IMR-90 (cell line): ENCODE data around the gene ULK2. TPM values are rescaled to one million over a fixed set of nuclear protein-coding genes. Genes with fewer than 3 reads are reported as not detected.

ENCODE experiments used
- ATAC-seq: fragments of 200-7000 bp; cut with Tn5 transposase; 2 replicates; pipeline ENCODE4 v1.9.1; 2020; ENCODE audit warnings: low read depth, mild to moderate bottlenecking, moderate library complexity
- BruUV-seq: library from RNA; stranded (reverse); fragments of 400-500 nt; replicated peaks from 2 replicates; lab custom pipeline; 2021; lab: Mats Ljungman, UMichigan
- CTCF ChIA-PET: fragments of 300-600 bp; formaldehyde crosslinking; extraction: SDS; loops from one replicate; lab custom pipeline; 2021; ENCODE audit warnings: antibody characterized with exemption; lab: Yijun Ruan, JAX
- POLR2A ChIA-PET: fragments of 300-600 bp; sonication (Branson Sonifier 250); formaldehyde crosslinking; loops from one replicate; lab custom pipeline; 2022; ENCODE audit warnings: antibody characterized with exemption; ENCODE audit not compliant: unreplicated experiment; lab: Charles Lee
- DNase-seq: peaks from one replicate; pipeline ENCODE4 v3.0.0; 2013
- H2AFZ ChIP-seq: replicated peaks from 2 replicates; pipeline ENCODE3; 2013; ENCODE audit warnings: low read length, mild to moderate bottlenecking; ENCODE audit not compliant: poor library complexity
- H2AK5ac ChIP-seq: 2 replicates; pipeline ENCODE4 v1.6.1; 2013; ENCODE audit warnings: low read depth, low read length, inconsistent platforms
- H2AK9ac ChIP-seq: replicated peaks from 2 replicates; pipeline ENCODE3; 2013; ENCODE audit warnings: mild to moderate bottlenecking, low read depth, low read length, moderate library complexity; ENCODE audit not compliant: poor library complexity
- H2BK120ac ChIP-seq: 2 replicates; pipeline ENCODE4 v1.6.1; 2013; ENCODE audit warnings: low read depth, low read length, inconsistent platforms
- H2BK15ac ChIP-seq: 3 replicates; pipeline ENCODE4 v1.6.1; 2013; ENCODE audit warnings: low read depth, low read length, inconsistent platforms
- H2BK20ac ChIP-seq: 2 replicates; pipeline ENCODE4 v1.6.1; 2013; ENCODE audit warnings: low read depth, mild to moderate bottlenecking, inconsistent platforms, low read length, moderate library complexity
- H2BK5ac ChIP-seq: 2 replicates; pipeline ENCODE4 v1.6.1; 2013; ENCODE audit warnings: mild to moderate bottlenecking, low read depth, low read length, inconsistent platforms; ENCODE audit not compliant: poor library complexity, severe bottlenecking
- H3K14ac ChIP-seq: replicated peaks from 2 replicates; pipeline ENCODE4 v1.6.1; 2013; ENCODE audit warnings: low read depth, low read length, inconsistent platforms
- H3K18ac ChIP-seq: 2 replicates; pipeline ENCODE4 v1.6.1; 2013; ENCODE audit warnings: low read depth, low read length, control low read depth
- H3K23ac ChIP-seq: 2 replicates; pipeline ENCODE4 v1.6.1; 2013; ENCODE audit warnings: low read depth, low read length, inconsistent platforms
- H3K27ac ChIP-seq: 2 replicates; pipeline ENCODE4 v1.5.1; 2013; ENCODE audit warnings: mild to moderate bottlenecking, control low read depth, low read length; ENCODE audit not compliant: insufficient read depth
- H3K27me3 ChIP-seq: 2 replicates; pipeline ENCODE4 v1.6.1; 2013; ENCODE audit warnings: low read length; ENCODE audit not compliant: control insufficient read depth, insufficient read depth
- H3K36me3 ChIP-seq: 2 replicates; pipeline ENCODE4 v1.6.1; 2013; ENCODE audit warnings: low read length, mixed read lengths; ENCODE audit not compliant: control insufficient read depth, insufficient read depth
- H3K4ac ChIP-seq: 2 replicates; pipeline ENCODE4 v1.6.1; 2013; ENCODE audit warnings: low read depth, low read length, inconsistent platforms
- H3K4me1 ChIP-seq: 2 replicates; pipeline ENCODE4 v1.6.1; 2013; ENCODE audit warnings: low read length, mixed read lengths; ENCODE audit not compliant: control insufficient read depth, insufficient read depth
- H3K4me2 ChIP-seq: 2 replicates; pipeline ENCODE4 v1.6.1; 2013; ENCODE audit warnings: low read depth, mild to moderate bottlenecking, control low read depth, low read length, moderate library complexity
- H3K4me3 ChIP-seq: 2 replicates; pipeline ENCODE4 v1.5.1; 2013; ENCODE audit warnings: low read depth, mild to moderate bottlenecking, control low read depth, low read length, moderate library complexity; ENCODE audit not compliant: insufficient read depth
- H3K56ac ChIP-seq: 2 replicates; pipeline ENCODE4 v1.6.1; 2013; ENCODE audit warnings: low read length, inconsistent platforms; ENCODE audit not compliant: insufficient read depth; ENCODE audit errors: extremely low read depth
- H3K79me1 ChIP-seq, 2 experiments: 2 replicates each; pipeline ENCODE4 v1.6.1; 2013; ENCODE audit warnings: low read length in 2 of 2, inconsistent platforms in 1 of 2, low read depth in 1 of 2
- H3K9ac ChIP-seq: 2 replicates; pipeline ENCODE4 v1.6.1; 2013; ENCODE audit warnings: low read depth, low read length, control low read depth
- H3K9me1 ChIP-seq: 2 replicates; pipeline ENCODE4 v1.6.1; 2013; ENCODE audit warnings: low read length, inconsistent platforms; ENCODE audit not compliant: insufficient read depth
- H3K9me3 ChIP-seq: 2 replicates; pipeline ENCODE4 v1.6.1; 2013; ENCODE audit warnings: low read length; ENCODE audit not compliant: control insufficient read depth, insufficient read depth
- H4K20me1 ChIP-seq: 2 replicates; pipeline ENCODE4 v1.6.1; 2013; ENCODE audit warnings: low read length, inconsistent platforms; ENCODE audit not compliant: insufficient read depth
- H4K5ac ChIP-seq: 2 replicates; pipeline ENCODE4 v1.6.1; 2013; ENCODE audit warnings: mild to moderate bottlenecking, low read depth, low read length, control low read depth
- H4K8ac ChIP-seq, 2 experiments: 2 replicates each; pipeline ENCODE4 v1.6.1; 2013; ENCODE audit warnings: low read depth in 2 of 2, low read length in 2 of 2, control low read depth in 1 of 2, inconsistent platforms in 1 of 2
- H4K91ac ChIP-seq: 2 replicates; pipeline ENCODE4 v1.6.1; 2013; ENCODE audit warnings: low read depth, low read length, inconsistent platforms; ENCODE audit not compliant: insufficient read depth
- CEBPB ChIP-seq: IDR thresholded peaks from 2 replicates; pipeline ENCODE4 v1.6.1; 2012; ENCODE audit warnings: low read depth, low read length, improper control_type of control experiment
- MAZ ChIP-seq: IDR thresholded peaks from 2 replicates; pipeline ENCODE4 v1.6.1; 2012; ENCODE audit warnings: low read depth, mild to moderate bottlenecking, low read length, improper control_type of control experiment, moderate library complexity, borderline replicate concordance
- NFE2L2 ChIP-seq: fragments of 150-350 bp; IDR thresholded peaks from 2 replicates; pipeline ENCODE4 v1.6.1; 2016; ENCODE audit warnings: low read depth, mild to moderate bottlenecking, low read length
- SMC3 ChIP-seq: fragments of 150-350 bp; IDR thresholded peaks from 2 replicates; pipeline ENCODE4 v1.6.1; 2016; ENCODE audit warnings: low read depth, mild to moderate bottlenecking, antibody characterized with exemption, low read length, moderate library complexity
- dilution Hi-C: fragments of 300-500 bp; cut with HindIII; formaldehyde crosslinking; loops from one replicate; pipeline ENCODE4 v1.14.3; 2018; ENCODE audit warnings: low sequenced_read_pairs; ENCODE audit not compliant: unreplicated experiment
- in situ Hi-C: fragments of 300-500 bp; cut with MboI; formaldehyde crosslinking; loops from 3 replicates; pipeline ENCODE4 v1.14.3; 2019; ENCODE audit warnings: low sequenced_read_pairs, inconsistent platforms, mixed read lengths
- intact Hi-C: fragments of 100-400 bp; cut with micrococcal nuclease; formaldehyde crosslinking; loops from 2 replicates; pipeline ENCODE4 v1.10.0; 2022
- polyA plus RNA-seq, 3 experiments: library from polyadenylated mRNA; depleted of rRNA; stranded (reverse); fragments of >200 nt; gene quantifications; 2 replicates each; pipeline ENCODE4 v1.2.3, GENCODE V29; 2012; ENCODE audit warnings: low replicate concordance in 1 of 3
- total RNA-seq: library from RNA; depleted of rRNA; stranded (reverse); fragments of >200 nt; gene quantifications from 2 replicates; pipeline ENCODE4 v1.2.3, GENCODE V29; 2012
- TF ChIP-seq, protein P1 (sequence below): fragments of 150-350 bp; IDR thresholded peaks from 2 replicates; pipeline ENCODE4 v1.6.1; 2017; ENCODE audit warnings: mild to moderate bottlenecking, antibody characterized with exemption, low read length, low read depth
- TF ChIP-seq, protein P2 (sequence below): fragments of 150-350 bp; IDR thresholded peaks from 2 replicates; pipeline ENCODE4 v1.6.1; 2016; ENCODE audit warnings: low read depth, mild to moderate bottlenecking, low read length, moderate library complexity, borderline replicate concordance

ULK2 gene
- total and polyA plus RNA-seq, 2 of the 4 experiments (the other 2 are of a cell fraction): 8.9 to 10.8 TPM

DNA sequence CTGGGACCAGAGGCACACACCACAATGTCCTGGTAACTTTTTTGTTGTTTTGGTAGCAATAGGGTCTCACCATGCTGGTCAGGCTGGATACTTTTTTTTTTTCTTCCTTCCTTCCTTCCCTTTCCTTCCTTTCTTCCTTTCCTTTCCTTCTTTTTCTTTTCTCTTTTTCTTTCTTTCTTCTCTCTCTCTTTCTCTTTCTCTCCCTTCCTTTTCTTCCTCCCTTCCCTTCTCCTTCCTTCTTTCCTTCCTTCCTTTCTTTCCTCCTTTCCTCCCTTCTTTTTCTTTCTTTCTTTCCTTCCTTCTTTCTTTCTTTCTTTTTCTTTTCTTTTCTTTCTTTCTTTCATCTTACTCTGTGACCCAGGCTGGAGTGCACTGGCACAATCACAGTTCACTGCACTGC is 18.4 kb upstream of the ULK2 start:
- Histone ChIP-seq H3K14ac (no peak overlapping the region), H2BK20ac (no peak overlapping the region), H3K56ac (no peak overlapping the region), H3K4me1 (no peaks in the 10 kb centered on the region), H3K27ac (no peak overlapping the region), H2BK120ac (no peak overlapping the region), H3K9me1 (no peaks in the 10 kb centered on the region), H3K79me1 (no peaks in the 10 kb centered on the region), H3K9ac (no peak overlapping the region), H3K9me3 (no peaks in the 10 kb centered on the region), H3K4me3 (no peak overlapping the region), H3K4me2 (no peak overlapping the region), H4K8ac (no peak overlapping the region), H3K18ac (no peak overlapping the region), H3K27me3 (no peaks in the 10 kb centered on the region), H3K23ac (no peak overlapping the region), H2BK5ac (no peak overlapping the region), H2AK5ac (no peak overlapping the region), H4K20me1 (no peaks in the 10 kb centered on the region), H2AFZ (no peak overlapping the region), H4K91ac (no peak overlapping the region), H4K5ac (no peak overlapping the region), H2BK15ac (no peak overlapping the region), H2AK9ac (no peak overlapping the region), H3K36me3 (no peaks in the 10 kb centered on the region), H3K4ac (no peak overlapping the region)
- ATAC-seq (no peak), DNase-seq (no peak)
- ChIA-PET POLR2A (no interaction called here), CTCF (no interaction called here)
- dilution Hi-C loops: no loop called here
- BruUV-seq: no TSS peak
- TF ChIP-seq CEBPB (no peak), MAZ (no peak), SMC3 (no peak), NFE2L2 (no peak)
- TF ChIP-seq, protein P1, sequence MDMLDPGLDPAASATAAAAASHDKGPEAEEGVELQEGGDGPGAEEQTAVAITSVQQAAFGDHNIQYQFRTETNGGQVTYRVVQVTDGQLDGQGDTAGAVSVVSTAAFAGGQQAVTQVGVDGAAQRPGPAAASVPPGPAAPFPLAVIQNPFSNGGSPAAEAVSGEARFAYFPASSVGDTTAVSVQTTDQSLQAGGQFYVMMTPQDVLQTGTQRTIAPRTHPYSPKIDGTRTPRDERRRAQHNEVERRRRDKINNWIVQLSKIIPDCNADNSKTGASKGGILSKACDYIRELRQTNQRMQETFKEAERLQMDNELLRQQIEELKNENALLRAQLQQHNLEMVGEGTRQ: no peak
- TF ChIP-seq, protein P2, sequence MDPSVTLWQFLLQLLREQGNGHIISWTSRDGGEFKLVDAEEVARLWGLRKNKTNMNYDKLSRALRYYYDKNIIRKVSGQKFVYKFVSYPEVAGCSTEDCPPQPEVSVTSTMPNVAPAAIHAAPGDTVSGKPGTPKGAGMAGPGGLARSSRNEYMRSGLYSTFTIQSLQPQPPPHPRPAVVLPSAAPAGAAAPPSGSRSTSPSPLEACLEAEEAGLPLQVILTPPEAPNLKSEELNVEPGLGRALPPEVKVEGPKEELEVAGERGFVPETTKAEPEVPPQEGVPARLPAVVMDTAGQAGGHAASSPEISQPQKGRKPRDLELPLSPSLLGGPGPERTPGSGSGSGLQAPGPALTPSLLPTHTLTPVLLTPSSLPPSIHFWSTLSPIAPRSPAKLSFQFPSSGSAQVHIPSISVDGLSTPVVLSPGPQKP: no peak
- intact Hi-C loops: loop anchor here (5.0 kb wide), 1 partner anchor 504 kb away; no protein-coding TSS in a partner anchor
- in situ Hi-C loops: no loop called here
